ENCODE results near the gene LYRM1.
"Not testable (repeated sequence)": the region's sequence is repeated elsewhere in the genome, so short reads cannot be mapped to it uniquely, and the experiment has no call there.

LYRM1 gene

DNA sequence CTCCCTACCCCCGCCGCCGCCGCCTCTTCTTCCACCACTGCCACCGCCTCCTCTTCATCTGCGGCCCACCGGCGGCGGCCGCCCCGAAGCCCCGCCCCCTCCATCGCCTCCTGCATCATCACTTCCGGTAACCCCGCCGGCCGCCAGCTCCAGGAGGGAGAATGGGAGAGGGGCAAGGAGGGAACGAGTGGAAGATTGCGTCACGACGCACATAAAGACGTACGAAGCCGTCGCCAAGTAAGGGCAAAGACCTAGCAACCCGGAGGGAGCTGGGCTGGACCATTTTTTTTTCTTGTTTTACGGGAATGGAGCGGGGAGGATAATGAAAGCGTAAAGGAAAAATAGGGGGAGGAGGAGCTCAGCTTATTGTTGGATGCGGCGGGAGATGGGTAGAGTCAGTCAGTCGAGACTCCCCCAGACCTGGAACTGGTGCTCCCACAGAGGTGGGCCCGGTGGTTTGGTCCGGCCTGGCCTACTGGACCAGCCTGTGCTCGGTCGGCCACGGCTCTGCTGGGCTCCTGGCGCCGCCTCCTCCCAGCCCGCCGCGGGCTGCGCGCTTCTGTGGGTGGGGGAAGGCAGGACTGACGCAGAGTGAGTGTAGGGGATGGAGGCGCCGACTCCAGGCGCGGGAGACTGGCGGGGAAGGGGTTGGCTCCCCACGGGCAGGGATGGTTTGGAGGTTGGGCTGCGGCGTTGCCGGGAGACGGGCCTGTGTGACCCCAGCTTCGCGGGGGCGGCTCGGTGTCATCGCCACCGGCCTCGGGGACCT, at the start of gene LYRM1, which contains the start of gene DCUN1D3:
LYRM1 (plus strand) TSS at position 473 of the 769 bp plus-strand sequence. CDS start 14,785 bp downstream, outside the sequence.
DCUN1D3 (minus strand) TSS at position 60 of the 769 bp plus-strand sequence. CDS start 37,820 bp downstream, outside the sequence.
- peak; percentile 84 for DNase-seq (ENCODE audit: low read depth)

DNA sequence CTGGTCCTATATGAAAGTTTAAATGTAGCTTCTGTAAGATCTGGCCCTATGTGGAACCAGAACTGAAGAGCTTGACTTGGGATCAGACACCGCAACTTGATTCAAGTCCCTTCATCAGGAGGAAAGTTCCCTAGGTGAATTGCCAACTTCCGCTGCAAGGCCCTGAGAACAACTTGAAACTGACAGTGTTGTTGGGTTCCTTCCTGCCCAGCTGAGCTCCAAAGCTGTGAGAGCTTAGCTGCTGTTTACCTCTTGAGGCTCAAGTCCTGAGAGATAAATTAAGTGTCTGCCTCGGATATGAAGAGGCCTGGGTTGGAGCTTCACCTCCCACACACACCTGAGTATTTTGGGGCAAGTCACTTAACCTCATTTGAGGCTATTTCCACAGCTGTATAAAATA, 49.6 kb upstream of the LYRM1 start:
- DNase-seq (ENCODE audit: low read depth) = no peak

DNA sequence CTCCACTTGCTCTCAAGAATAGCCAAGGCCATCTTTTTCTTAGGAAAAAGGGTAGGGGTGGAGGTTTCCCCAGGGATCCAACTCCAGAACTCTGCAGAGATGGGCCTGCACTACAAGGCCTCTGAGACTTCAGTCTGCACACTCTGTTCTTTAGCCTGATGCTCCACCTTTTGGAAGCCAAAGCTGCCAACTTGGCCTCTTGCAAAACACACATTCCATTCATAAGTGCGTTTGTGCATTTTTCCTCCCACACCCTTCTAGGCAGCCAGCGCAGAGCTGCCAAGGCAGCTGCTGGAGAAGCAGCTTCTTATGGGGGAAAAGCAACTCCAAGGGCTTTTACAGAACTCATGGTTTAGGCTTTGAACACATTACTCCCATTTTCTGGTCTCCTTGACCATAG, 49.0 kb upstream of the LYRM1 start:
- DNase-seq (ENCODE audit: low read depth) = no peak

DNA sequence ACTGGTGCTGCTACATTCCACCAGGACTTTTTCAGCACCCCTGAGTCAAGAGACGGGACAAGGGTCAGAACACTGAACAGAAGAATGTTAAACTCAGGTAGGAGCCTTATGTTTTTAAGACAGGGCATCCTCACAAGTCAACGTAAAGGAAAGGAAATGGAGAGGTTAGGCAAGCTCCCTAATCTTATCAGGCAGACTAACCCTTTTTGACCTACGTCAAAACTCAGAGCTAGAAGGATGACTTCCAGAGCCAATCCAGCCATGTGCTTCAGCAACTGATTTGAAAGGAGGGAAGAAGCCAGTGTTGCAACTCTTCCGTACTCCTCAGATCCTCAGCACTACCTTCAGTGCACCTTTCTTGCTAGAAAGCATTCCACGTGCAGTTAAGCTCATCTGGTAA, 47.4 kb upstream of the LYRM1 start:
- no peak for DNase-seq (ENCODE audit: low read depth)

GRCh38 chr16:20853981-20854620, 46.5 kb upstream of the LYRM1 start:
- no peak for DNase-seq (ENCODE audit: low read depth)

DNA sequence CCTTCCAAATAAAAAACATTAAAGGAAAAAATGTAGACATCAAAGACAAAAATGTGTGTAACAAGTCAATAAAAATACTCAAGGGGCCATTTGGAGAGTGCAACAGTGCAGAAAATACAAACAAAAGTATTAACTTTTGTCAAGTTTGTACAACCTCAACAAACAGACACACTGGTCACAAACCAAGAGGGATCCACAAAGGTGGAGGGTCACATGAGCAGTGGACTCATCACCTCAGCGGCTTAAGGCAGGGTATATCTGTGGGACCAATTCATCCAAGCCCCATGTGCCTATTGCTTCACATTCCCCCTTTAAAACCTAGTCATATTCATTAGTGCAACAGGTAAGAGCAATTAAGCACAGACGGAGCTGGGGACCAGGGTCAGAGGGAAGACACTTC, 45.6 kb upstream of the LYRM1 start:
- no peak for DNase-seq (ENCODE audit: low read depth)

GRCh38 chr16:20857281-20857680, 43.3 kb upstream of the LYRM1 start:
- no peak for DNase-seq (ENCODE audit: low read depth)

- DNase-seq (ENCODE audit: low read depth) = no peak
These were observed 41.3 kb upstream of the LYRM1 start for GRCh38 chr16:20859229-20859628.

- no peak for DNase-seq (ENCODE audit: low read depth)
These were observed 40.9 kb upstream of the LYRM1 start for GRCh38 chr16:20859699-20860098.

GRCh38 chr16:20860361-20860760, 40.2 kb upstream of the LYRM1 start:
- no peak for DNase-seq (ENCODE audit: low read depth)

GRCh38 chr16:20860995-20861394, 39.6 kb upstream of the LYRM1 start:
- not testable (repeated sequence) for DNase-seq (ENCODE audit: low read depth)

- no peak for DNase-seq (ENCODE audit: low read depth)
These were observed 38.2 kb upstream of the LYRM1 start for GRCh38 chr16:20862162-20862960.

- DNase-seq (ENCODE audit: low read depth) = not testable (repeated sequence)
These were observed 36.2 kb upstream of the LYRM1 start for GRCh38 chr16:20864376-20864775.

DNA sequence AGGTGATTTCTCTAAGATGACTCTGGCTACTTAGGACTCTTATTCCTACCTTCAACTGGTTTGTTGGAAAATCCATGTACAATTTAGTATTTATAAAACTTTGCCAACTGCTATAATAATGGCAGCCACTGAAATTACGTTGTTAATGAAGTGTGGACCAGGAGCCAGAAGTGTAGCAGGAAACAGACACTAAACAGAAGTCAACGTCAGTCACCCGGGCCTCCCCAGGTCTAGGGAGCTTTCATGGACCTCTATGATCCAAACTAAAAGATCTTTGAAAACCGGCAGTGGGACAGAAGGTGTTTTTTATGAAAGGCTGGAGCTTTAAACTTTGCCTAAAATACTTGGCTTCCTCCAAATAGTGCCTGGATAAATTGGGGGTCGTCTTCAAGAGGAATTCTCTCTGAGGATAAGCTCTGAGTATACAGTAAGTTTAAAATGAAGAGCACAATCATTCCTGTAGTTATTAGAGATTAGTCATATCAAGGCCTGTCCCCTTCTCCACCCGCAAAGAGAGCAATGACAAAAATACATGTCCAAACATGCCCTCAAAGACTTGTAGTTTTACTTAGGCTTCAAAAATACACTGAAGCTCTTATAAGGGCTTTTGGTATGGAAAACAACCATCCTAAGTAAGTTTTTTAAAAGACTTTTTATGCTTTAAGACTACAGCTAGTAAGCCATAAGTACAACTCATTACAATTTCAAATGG, 35.0 kb upstream of the LYRM1 start:
- DNase-seq (ENCODE audit: low read depth) = no peak

DNA sequence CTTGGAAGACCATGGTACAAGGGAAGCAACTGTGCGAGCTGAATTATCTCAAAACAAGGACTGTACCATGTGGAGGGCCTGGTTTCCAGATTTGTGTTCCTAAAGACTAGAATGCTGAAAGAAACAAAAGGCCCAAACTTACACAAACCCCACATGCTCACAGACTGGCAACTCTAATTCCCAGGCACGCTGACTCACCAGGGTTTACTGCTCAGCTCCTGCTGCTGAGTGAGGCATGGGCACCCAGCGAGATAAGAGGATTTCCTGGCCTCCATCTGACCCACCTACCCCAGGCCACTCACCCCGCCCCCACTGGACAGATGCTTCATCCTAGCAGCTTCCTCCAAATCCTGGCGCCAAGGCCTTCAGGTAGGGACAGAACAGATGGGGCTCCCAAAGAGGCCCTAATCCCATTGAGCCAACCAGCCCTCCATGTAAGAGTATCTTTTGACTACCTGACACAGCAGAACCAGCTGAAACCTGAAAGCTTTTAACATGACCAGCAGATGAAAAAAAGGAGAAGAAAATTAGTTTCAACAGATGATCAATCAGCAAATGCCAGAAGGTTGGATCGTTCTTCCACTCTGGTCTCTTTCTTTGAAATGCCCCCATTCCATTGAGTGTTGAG, 34.3 kb upstream of the LYRM1 start:
- DNase-seq (ENCODE audit: low read depth) = no peak

DNA sequence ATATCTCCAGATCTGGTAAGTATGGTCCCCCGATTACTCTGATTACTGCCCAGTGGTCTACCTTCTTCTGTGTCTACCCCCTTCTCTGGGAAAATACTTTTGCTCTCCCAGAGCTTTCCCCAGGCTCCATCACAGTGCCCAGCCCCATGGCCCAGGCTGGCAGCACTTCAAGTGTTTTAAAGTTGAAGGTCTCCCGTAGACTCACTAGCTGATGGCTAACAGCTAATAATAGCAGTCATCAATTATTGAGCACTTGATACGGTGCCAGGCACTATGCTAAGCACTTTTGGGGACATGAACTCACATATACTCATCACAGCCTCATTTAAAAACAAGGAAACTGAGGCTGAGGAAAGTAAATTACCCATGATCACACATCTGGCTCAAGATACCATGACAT, 33.8 kb upstream of the LYRM1 start:
- DNase-seq (ENCODE audit: low read depth) = no peak

- DNase-seq (ENCODE audit: low read depth) = no peak
These were observed 33.0 kb upstream of the LYRM1 start for GRCh38 chr16:20867585-20867984.

DNA sequence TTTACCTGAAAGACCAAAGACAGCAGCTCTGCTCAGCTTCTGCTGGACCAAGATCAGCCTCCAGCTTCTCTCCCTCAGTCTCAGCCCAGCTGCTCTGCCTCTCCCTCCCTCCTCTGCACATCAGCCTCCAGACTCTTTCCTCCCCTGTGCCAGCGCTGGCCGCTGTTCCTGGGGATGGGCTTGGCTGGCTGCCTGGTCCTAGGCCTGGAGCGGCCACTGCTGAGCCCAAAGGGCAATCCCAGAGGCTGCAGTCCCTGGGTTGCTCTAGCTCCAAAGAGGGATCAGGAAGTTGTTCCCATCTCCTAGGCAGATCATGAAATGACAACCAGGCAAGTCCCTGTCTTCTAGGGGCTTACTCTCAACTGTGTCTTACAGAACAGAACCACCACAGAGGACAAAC, 31.7 kb upstream of the LYRM1 start:
- no peak for DNase-seq (ENCODE audit: low read depth)

GRCh38 chr16:20870122-20870820, 30.3 kb upstream of the LYRM1 start:
- DNase-seq (ENCODE audit: low read depth) = no peak

DNA sequence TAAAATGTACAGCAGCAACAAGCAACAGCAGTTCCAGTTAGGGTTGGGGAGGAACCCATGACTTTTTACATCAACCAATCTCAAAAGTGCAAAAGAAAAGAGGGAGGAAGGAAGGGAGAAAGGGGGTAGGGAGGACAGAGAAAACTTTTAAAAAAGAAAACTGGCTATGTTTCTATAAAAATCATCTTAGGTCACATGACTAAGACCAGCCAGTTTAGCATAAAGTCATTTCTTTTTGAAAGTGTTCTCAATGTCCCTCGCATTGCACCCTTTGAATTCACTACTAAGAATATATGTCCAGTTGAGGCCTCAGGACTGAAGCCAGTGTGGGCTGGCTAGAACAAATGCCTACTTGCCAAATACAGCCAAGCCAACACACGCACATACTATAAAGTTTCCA, 29.3 kb upstream of the LYRM1 start:
- DNase-seq (ENCODE audit: low read depth) = no peak
